Measurements from ENCODE around the gene SEC14L1.

Gene SEC14L1

DNA sequence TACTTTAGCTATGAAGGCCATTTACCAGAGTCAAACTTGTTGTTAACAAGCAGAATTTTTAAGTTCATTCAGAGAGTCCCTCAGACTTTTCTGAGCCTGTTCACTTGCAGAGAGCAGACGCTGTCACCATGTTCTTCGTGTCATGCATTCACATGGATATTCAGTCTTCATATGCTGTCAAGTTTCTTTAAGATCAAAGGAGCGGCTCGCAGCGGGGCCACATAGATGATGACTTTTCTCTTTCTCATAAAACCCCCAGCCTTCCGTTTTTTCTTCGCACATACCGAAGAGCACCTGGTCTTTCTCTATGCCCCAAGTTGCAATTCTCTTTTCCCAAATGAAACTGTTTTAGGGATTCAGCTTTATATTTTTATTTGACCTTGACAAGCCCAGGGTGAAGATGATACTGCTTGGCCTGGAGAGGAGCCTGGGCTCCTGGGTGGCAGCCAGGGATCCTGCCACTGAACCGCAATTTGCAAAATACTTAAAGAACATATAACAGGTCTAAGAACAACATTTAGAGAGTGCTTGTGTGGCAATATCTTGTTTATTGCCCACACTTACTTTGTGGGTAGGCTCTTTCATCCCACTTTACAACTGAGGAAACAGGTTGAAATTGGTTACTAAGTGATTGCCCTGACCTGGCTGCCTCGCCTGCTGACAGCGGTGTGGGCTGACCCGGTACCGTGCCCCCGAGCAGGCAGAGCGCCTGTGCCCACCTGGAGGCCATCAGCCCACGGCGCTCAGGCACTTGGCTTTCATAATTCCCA, 22.9 kb downstream of the SEC14L1 start:
- no peak for ATAC-seq

DNA sequence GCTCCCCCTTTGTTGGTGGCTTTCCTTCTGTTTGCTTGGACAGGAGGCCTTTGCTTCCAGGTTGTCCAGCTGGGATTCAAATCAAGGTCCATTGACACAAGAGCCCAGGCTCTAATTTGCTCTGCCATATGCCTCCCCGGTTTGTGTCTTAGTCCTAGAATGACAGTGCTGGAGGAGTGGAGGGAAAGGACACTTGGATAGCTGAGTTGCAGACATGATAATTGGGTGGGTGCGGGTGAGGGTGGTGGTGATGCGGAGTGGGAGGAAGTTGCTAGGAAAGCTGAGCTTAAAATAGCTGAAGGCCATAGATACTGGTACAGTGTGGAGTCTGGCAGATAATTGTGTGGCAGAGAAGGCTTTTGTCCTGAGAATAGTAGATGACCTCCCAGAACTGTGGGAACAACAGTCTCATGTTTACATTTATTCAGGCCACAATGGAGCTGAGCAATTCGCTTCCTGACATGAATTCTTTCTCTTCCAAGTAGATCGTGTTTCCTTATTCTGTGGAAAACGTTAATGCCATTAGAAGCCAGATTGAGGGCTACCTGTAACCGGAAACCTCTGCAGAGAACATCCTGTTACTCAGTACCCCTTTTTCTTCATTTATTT, 23.8 kb downstream of the SEC14L1 start:
- no peak for ATAC-seq

DNA sequence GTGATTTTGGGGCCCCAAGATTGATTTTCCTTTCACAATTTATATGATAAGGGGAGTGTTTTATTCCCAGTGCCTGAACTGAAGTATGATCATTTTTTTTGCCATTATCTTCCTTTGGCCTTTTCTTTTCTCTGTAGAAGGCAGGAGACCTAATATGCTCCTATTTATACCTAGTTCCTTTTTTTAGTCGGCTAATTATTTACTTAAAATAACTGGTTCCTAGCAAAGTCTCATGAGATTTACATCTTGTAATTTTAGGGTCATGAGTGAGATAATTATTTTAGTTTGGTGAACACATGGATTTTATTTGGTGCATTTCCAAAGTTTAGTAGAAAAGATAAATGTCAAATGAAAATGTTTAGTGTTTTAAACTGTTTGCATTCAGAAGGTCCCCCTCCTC, 24.8 kb downstream of the SEC14L1 start:
- no peak for ATAC-seq

DNA sequence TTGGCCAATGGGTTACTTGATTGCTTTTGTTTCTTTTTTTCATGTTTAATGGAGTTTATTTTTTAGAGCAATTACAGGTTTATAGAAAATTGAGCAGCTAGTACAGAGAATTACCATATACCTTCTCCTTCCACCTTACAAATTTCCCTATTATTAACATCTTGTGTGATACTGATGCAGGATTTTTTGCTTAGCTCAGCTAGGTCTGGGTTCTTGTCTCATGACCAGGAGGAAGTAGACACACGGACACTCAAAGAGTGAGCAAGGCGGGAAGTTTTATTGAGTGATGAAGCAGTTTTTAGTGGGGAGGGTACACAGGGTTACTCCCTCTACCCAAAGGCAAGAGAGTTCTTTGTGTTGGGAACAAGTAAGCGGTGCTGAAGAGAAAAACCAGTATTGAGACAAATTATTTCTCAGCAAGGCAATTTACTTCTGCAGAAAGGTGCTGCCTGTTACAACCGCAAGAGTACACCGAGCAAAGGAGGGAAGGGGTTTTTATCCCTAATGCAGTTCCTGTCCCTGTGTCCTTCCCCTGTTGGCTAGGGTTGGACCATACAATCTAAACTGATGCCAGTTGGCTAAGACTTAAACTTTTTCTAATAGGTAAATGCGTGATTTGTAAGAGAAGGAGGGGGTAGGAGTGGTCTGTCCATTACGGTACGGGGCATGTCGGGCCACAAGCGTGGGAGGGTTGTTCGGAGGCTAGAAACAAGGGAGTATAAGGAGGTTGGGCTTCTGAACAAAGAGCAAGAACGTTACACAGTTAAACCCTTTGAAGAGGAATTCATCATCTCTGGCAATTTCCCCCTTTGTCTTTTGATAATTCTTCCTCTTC, 26.9 kb downstream of the SEC14L1 start:
- ATAC-seq, result no peak

DNA sequence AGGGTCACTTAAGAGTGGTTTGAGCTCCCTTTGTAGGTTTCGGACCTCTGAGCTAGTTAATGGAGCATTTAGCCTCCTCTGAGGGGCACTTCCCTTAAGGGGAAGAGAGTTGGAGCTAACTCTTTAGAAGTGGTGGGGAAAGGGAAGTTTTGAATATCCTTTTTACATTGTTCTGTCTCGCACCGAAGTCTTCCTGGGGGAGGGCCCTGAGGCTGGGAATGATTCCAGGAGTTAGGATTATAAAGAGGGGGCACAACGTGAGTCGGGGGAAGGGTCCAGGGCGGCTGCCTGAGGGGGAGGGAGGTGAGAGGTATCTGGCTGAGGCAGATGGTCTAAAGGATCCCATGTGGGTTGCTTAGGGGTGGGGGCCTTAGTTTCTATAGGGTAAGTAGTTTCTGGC, 32.3 kb downstream of the SEC14L1 start:
- no peak for ATAC-seq

DNA sequence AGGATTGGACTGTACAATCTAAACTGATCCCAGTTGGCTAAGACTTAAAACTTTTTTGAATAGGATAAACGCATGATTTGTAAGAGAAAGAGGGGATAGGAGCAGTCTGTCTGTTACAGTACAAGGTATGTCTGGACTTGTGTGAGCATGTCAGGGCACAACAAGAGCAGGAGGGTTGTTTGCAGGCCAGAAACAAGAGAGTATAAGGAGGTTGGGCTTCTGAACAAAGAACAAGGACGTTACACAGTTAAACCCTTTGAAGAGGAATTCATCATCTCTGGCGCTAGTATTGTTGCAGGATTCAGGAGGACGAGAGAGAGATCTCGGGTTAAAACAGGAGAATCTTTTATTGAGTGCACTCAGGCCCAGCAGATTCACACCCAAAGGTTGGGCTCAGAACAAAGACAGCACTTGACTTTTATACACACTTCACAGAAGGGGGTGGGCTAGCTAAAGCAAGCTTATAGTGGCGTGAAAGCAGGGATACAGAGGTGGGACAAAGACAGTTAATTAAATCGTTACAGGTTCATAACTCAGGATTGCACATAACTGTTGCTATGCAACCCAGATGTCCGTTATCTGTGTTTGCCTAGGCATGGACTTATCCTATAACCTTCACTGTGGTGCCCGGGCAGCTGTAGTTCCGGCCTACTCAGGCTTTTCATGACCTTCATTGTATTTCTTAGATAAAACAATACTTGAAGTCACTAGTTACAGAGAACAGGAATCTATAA, 34.3 kb downstream of the SEC14L1 start:
- no peak for ATAC-seq

DNA sequence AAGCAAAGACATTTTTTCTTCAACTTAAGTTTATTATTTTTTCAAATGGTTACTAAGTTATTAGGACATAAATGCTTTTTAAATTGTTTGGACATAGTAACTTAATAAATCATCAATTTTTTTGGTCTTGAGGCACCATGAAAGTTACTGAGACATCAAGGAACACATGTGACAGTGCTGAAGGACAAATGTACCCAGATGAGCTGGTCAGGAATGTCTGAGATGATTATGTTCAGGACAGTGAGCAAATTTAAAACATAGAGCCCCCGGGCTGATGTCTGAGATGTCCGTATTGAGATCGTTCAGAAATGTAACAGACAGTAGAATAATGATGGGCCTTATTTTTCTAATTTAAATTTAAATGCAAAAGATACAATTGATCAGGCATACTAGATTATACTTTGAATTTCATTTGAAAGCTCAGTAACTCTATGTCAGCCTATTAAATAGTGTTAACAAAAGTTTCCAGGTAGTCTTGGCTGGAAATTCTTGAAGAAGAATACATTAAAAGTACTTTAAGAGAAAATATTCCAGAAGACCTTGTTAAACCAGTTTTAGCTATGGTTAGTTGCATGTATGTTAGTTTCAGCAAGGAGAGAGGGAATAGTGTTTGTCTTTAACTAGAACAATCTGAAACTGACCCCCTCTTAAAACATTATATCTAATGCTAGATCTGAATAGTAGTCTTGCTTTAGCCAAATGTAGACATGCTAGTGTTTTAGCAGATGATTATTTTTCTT, 36.4 kb downstream of the SEC14L1 start:
- ATAC-seq, result no peak

DNA sequence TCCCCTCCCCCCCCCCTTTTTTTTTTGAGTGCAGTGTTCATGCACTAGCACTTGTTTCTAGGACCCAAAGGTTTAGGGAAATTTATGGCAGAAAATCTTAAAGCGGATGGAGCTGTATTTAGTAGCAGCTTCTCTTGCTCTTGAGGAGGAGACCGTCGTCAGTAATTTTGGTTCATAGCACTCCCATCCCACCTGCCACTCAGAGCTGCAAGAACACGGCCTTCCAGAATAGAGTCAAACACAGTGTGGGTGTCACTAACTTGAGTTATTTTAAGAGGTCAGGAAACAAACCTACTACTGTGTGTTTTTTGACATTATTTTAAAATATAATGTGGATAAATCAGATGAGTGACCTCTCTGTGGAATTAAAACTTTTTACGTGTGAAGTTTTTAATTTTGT, 37.3 kb downstream of the SEC14L1 start:
- ATAC-seq, result no peak

DNA sequence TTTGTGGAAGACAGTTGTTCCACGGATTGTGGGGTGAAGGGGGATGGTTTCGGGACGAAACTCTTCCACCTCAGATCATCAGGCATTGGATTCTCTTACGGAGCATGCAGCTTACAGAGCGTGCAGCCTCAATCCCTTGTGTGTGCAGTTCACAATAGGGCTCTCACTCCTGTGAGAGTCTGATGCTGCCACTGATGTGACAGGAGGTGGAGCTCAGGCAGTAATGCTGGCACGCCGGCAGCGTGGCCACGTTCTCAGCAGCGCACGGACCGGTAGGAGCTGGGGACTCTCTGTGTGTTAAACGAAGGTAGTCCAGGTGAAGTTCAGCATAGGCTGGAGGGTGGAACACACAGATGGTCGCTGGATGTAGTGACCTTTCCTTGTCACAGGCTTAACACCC, 37.8 kb downstream of the SEC14L1 start:
- ATAC-seq, result no peak

DNA sequence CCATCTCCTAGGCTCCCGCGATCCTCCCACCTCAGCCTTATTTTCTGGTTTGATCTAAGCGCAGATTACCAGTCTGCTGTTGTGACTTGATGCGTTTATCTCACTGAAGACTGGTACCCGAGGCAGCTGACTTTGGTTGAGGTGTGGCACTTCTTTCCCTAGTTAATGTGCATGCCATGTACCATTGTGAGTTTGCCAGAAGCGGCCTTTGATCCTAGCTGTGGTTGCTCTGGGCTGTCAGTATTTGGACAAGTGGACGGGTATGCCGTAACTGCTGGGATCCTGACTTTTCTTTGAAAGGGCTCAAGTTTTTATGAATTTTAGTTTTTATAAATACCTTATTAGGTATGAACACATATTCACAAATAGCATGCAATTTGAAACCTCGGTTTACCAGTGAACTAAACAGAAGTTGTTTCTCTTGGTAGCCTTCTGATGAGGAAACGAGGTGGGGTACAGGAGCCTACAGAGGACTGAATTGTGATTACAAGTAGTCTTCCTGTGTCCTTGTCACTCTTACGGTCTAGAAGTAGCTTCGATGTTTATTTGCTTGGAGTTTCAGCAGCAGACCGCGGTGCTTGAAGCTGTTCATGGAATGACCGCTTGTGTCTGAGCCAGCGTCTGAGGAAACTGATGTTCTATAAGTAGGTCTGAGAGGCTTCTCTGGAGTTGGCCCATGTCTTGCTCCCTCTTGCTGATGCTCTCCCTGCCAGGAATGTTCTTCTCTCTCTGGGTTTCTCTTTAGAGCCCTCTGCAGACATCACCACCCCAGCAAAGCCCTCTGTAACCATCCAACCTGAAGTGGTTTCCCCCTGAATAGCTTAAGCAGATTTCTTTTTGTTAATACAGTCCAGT, 40.0 kb downstream of the SEC14L1 start:
- ATAC-seq, result peak in 1 of 2 donors; percentile 18

DNA sequence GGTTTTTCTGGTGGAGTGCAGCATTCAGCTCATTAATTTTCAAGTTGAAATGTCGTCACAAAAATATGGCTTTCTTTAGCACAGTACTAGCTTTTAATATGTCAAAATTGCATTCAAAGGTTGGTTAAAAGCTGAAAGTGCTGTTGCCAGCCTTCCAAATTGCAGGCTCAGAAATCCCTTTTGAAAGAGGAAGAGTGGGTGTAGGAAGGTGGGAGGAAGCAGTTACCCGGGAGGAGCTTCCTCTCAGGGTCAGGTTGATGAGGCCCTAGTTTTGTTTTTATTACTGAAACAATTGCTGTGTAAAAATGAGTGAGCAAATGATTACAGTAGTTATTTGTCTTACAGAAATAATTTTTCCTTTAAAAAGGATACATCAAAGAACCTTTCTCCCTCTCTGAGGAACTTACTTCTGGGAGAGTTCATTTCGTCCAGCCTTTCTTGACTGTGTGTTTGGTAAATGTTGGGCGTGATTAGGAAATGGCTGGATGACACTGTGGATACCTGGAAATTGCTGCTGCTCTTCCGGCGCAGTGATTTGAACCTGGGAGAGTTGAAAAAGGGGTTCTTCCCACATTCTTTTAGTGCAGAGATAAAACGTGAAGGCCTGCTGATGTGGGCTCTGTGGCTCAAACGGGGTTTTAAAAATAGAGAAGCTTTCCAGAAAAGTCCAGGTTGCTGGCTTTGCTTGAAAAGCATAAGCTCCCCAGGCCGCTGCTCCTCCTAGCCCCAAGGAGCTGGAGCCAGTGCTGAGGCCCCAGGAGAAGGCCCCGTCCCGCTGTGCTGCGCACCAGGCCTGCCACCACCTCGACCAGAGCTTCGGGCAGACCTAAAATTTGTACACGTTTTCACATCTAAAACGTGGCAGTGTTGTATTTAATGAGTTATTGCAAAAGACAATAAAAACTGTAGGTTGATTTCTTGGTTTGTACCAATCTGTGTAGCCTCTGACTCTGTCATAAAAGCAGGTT, 41.7 kb downstream of the SEC14L1 start:
- ATAC-seq, result no peak

DNA sequence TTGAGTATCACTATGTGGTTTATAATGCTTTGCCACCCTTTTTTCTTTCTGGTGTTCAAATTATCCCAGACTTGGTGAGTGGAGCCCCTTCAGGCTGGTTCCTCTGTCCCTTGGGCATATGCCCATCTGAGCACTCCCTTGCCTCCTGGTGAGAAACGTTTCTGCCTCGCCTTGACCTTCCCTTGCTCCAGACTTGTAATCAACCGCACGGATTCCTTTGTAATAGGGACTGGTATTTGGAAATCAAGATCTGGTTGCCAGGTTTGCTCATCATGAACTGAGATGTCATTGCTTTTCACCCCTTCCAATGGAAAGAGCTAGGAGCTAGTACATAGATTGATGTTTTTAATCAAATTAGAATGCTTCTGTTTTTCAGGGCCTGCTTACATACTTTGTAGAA, 43.7 kb downstream of the SEC14L1 start:
- no peak for ATAC-seq

DNA sequence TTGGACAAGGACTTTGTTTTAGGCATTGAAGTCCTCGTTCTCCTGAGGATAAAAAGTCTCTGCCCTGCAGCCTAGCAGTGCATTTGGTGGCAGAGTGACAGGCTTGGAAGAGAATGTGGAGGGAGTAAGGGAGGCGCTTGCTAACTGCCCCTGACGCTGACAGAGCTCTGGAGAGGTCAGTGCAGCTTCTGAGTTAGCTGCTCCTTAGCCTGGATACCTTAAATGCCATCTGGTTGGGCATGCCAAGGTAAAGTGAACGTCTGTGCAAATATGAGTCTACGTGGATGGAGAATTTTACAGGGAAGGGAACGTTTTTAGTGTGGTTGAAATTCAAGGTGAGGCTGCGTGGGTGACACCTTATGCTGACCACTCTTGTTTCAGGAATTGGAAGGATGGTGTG, 44.4 kb downstream of the SEC14L1 start:
- no peak for ATAC-seq

DNA sequence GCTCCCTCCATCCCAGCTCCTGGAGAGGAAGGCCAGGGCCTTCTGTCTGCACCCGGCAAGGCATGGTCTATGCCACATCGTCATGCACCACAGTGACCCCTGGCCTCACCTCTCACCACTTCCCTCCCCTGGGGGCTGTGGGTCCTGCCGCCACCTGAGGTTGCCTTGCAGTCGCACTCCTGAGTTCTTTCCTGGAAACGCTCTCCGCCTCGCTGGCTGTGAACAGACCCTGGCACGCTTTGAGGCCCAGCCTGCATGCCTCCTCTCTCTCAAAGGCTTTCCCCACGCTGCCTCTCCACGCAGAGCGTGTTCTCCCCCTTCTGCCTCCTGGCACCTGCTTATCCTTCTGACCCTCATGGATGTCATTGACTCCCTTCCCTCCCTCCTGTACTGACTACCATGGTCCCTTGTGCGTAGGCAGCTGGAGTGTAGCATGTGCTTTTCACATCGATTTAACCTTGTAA, 45.4 kb downstream of the SEC14L1 start:
- peak; percentile 35 to 50 for ATAC-seq

DNA sequence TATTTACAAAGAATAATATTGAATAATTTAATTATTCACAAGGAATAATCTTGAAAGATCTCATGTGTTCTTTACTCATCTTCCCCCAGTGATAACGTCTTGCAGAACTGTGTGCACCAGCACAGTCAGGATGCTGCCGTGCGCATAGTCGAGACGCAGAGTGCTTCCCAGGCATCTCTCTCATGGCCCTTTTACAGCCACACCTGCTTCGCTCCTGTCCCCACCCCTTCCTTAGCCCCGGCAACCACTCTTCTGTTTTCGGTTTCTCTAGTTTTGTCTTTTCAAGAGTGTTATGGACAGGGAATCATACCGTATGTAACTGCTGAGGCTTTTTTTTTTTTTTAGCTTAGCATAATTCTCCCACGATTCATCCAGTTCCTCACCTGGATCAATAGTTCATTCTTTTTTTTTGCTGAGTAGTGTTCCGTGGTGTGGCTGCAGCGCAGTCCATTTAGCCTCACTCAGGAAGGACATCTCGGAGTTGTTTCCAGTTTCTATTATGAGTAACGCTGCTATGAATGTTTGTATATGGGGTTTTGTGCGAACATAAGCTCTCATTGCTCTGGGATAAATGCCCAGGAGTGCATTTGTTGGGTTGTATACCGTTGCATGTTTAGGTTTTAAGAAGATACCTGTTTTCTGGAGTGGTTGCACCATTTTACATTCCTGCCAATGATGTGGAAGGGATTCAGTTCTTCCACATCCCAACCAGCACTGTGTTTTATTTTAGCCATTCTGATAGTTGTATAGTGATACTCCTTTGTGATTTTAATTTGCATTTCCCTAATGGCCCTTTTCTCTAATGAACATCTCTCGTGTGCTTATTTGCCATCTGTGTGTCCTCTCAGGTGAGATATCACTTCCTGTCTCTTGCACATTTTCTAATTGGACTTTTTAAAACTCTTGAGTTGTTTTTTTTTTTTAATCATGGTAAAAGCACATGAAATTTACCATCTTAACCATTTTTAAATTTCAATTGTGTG, 47.6 kb downstream of the SEC14L1 start:
- peak; percentile 30 to 34 for ATAC-seq

DNA sequence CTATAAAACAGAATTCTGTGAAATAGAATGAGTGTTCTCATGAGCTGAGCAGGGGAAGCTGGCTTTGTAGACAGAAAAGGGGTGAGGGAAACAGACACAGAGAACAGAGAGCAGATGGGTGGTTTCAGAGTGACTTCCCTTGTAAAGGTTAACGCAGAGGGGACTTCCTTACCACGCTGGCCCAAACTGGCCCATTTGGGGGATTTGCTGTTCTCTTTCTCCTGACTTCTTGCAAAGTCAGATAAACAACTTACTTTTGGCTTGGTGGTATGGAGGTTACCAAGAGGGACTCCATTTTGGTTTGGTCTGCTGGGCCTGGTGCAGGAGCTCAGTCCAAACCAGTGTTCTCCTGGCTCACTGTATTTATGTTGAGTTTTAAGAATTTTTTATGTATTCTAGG, 48.4 kb downstream of the SEC14L1 start:
- peak; percentile 79 to 89 for ATAC-seq

DNA sequence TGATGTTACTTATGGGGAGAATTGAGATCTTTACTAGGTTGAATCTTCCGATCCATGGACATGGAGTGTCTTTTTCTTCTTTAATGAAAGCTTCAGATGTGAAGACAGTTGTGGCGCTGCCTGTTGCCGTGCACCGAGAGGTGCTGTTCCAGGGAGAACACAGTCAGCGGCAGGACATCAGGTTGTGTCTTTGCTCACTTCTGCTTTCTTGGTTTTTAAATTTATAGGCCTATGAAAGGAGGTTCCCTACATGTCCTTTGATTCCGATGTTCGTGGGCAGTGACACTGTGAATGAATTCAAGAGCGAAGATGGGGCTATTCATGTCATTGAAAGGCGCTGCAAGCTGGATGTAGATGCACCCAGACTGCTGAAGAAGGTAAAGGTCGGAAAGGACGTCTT, 49.8 kb downstream of the SEC14L1 start:
- ATAC-seq, result no peak

DNA sequence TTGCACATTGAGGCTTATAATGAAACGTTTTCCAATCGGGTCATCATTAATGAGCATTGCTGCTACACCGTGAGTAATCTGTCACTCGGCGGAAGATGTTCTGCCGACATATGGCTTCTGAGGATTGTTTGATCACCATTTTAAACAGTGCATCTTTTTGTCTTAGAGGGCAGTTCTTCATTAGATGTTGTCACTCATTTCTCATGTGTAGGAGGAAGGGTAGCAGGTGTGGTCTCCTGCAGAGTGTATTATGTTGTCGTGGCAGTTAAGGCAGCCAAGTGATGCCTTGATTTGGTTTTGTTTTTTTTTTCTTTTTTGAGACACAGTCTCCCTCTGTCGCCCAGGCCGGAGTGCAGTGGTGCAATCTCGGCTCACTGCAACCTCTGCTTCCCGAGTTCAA, 50.5 kb downstream of the SEC14L1 start:
- no peak for ATAC-seq

DNA sequence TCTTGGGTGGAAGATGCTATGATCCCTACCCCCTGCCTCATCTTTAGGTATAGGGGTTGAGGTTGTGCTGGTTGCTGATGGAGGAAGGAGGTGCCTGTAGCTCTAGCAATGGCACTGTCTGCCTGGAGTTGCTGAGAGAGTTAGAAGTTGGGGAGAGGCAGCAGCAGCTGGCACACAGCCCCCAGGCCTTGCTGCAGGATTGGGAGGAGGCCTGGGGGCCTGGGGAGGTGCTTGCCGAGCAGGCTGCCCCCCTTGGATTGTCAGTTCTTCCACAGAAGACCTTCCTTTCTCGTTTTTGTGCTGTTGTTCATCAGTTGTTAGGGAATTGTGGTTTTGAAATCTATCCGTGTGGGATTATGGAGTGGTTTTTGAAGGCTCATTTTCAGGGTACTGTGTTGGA, 52.9 kb downstream of the SEC14L1 start:
- no peak for ATAC-seq
